ENCODE results near the gene ARHGEF28.

Gene ARHGEF28

DNA sequence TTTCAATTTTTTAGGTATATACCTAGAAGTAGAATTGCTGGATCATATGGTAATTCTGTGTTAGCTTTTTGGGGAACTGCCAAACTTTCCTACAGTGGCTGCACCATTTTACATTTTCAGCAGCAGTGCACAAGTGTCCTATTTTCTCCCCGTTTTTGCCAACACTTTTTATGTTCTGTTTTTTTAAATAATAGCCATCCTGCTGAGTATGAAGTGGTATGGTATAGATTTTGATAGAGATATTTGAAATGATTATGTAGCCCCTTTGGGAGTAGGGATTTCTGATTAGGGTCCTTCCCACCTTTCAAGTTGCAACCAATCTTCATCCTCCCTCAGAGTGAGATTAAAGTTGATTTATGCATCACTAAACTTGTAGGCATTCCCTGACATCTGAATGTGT is 76.5 kb downstream of the ARHGEF28 start:
- no peak for DNase-seq

DNA sequence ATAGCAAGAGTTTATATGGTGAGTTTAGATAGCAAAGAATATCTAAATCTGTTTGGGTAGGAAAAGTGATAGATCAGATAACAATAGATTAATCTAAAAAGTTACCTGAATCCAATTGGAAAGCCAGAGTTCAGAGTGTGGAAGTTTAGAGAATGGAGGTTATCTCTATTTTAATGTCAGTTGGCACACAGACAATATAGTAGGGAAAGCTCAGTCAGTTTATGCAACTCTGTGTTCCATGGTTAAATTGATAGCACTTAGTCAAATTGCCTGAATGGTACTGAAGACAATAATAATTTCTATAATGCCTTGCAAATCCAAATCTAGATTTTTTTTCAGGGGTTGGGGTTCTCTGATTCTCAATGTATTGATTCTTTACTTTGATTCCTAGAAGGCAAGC is 77.0 kb downstream of the ARHGEF28 start:
- DNase-seq, result no peak

- no peak for DNase-seq
Measured at GRCh38 chr5:73705364-73705763, 79.4 kb downstream of the ARHGEF28 start.

- no peak for DNase-seq
Measured at GRCh38 chr5:73706963-73707362, 81.0 kb downstream of the ARHGEF28 start.

DNA sequence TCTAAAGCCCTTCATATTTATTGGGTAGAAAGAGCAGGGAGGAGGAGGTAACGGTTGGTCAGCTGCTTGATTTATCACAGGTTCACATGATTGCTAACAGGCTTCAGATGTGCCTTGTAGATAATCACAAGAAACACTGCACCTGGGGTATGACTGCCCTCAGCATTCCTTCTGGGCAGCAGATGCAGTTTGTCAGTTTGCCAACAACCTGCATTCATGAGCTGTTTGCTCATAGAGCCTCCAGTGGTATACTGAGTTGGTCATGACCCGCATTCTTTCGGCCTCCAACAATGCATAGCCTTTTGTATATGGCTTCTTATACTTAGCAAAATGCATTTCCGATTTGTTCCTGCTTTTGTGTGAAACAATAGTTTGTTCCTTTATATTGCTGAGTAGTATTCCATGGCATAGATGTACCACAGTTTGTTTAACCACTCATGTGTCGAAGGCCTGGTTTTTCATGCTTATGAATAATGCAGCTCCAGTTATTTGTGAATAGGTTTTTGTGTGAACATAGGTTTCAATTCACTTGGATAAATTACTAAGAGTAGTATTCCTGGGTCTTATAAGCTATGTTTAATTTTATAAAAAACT is 83.6 kb downstream of the ARHGEF28 start:
- no peak for DNase-seq

DNA sequence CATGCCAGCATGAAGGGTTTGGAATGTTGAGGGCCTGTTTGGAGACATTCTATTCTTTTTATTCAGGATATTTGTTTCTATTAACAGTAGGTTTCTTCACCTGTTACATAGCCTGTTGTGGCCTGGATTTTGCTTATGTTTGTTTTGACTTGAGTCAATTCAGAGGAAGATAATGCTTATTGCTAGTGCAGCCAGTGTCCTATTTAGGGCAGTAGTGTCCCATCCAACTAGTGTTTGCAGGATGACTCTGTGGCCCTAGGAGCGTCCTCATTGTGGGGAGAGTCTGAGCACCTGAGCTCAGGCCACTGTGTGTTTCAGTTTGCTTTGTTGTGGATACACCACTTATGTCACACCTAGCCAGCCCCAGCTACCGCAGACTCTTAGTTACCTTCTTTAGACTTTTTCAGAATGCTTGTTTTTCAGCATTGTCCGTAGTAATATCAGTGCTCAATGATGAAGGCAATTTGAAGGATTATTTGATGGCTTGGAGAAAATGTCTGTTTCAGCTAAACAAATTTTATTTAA is 90.3 kb downstream of the ARHGEF28 start:
- no peak for DNase-seq

GRCh38 chr5:73718762-73719161 is 92.8 kb downstream of the ARHGEF28 start:
- no peak for DNase-seq

- DNase-seq, result no peak
Measured at GRCh38 chr5:73719632-73720031, 93.6 kb downstream of the ARHGEF28 start.

DNA sequence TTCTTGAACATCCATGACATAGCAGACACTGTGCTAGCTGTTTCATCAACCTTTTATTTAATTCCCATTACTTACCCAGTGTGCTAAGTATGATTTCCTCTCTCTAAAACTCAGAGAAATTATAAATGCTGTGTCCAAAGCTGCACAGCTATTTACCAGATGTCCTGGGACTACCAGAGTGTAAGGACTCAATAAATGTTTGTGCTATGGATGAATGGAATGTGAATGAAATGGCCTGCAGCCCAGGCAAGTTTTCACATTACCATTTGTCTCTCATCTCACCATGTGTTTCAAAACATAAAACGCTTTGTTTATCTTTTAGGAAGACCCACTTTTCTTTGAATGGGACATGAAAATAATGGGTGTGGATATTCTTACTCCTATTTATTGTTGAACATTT is 96.2 kb downstream of the ARHGEF28 start:
- DNase-seq, result no peak

- no peak for DNase-seq
Measured at GRCh38 chr5:73726071-73726470, 100.1 kb downstream of the ARHGEF28 start.

- no peak for DNase-seq
Measured at GRCh38 chr5:73726606-73727231, 100.7 kb downstream of the ARHGEF28 start.

- no peak for DNase-seq
Measured at GRCh38 chr5:73727470-73727869, 101.5 kb downstream of the ARHGEF28 start.

GRCh38 chr5:73728493-73729273 is 102.7 kb downstream of the ARHGEF28 start:
- no peak for DNase-seq

- no peak for DNase-seq
Measured at GRCh38 chr5:73729329-73729728, 103.3 kb downstream of the ARHGEF28 start.

DNA sequence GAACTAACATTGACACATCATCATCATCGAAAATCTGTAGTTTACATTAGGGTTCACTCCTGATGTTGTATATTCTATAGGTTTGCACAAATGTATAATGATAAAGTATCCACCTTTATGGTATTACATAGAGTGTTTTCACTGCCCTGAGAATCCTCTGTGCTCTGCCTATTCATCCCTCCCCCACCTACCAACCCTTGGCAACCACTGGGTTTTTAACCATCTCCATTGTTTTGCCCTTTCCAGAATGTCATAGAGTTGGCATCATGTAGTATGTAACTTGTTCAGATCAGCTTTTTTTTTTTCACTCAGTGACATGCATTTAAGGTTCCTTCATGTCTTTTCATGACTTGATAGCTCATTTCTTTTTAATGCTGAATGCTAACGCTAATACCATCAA is 106.0 kb downstream of the ARHGEF28 start:
- DNase-seq, result no peak

GRCh38 chr5:73733219-73733618 is 107.2 kb downstream of the ARHGEF28 start:
- DNase-seq, result no peak

- DNase-seq, result no peak
Measured at GRCh38 chr5:73735032-73735734, 109.2 kb downstream of the ARHGEF28 start.

GRCh38 chr5:73739650-73740049 is 113.7 kb downstream of the ARHGEF28 start:
- no peak for DNase-seq

DNA sequence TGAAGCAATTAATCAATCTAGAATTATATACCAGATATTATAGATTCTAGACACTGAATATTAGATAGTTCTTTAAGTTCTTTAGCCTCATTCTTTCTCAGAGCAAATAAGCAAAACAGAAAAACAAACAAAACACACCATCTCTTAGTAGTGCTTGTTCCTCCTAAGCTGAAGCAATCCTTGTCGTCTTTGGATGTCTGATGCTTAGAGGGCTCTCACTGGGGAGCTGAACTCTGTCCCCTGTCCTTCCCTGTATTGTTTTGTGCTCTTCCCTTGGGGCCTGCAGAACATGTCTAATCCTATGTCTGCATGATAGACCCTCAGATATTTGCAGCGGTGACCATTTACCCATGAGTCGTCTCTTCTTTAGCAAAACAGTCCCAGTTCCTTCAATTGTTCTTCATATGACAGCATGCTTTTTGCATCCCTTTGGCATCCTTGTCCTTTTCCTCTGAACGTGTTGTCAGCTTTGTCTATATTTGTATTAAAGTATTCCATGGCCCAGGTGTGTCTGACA is 114.3 kb downstream of the ARHGEF28 start:
- no peak for DNase-seq

DNA sequence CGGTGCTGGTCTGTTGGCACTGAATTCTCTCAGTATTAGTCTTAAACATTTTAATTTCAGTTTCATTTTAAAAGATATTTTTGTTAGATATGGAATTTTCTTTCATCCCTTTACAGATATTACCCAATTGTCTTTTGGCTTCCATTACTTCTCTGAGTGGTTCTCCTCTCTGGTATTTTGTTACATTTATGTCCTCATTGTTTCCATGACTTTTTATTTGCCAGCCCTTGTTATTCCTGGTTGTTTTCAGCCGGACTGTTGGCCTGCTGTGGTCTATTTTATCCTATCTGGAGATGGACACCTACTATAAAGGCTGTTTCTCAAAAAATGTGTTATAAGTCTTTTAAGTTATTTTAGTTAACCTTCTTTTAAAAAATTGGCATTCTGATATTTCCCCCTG is 117.2 kb downstream of the ARHGEF28 start:
- no peak for DNase-seq

DNA sequence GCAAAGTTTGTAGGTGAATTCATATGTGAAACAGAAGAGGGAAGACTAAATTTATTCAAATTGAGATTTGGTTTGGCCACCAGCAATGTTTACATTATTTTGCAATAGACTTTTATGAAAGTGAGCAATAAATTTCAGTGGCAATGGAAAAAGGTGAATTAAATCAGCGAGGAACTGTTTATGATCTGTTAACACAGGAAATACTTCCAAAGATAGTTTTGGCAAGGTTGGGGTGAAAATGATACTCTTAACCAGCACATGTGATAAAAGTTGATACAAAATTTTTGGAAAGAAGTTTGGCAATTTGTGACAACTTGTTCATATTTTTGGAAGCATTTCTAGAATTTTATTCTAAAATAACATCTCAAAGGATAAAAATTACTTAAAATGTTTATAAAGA is 119.8 kb downstream of the ARHGEF28 start:
- no peak for DNase-seq

- DNase-seq, result no peak
Measured at GRCh38 chr5:73746608-73747007, 120.6 kb downstream of the ARHGEF28 start.

DNA sequence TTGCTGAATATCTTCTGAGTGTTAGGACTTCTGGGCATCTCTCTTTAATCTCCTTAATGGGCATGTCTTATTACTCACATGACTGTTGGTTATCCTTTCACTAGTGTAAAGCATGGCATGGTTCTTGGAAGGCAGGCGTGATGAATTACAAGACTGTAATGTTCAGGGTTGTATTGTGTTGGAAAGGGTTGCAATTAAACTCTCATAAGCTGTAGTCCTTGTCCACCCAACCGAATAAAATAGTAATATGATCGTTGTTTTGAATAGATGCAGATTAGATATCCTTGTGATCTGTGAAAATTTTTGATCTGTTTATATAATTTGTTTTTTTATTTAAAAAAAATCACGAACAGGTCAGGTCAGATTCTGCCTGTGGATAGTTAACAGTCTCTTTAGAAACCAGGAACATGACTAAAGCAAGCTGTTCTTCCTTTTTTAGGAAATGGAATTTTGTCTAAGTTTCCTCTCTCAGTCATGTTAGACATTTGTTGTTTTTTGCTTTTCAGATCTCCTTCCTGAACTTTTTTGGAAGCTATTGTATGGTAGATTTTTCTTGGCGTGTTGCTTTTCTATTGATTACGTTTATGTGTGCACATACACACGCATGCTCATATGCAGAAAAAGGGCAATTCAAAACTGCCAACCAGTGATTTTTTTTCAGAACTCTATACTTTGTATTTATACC is 121.8 kb downstream of the ARHGEF28 start:
- no peak for DNase-seq
